ENCODE results near the gene FNIP2. TPM values are rescaled to one million over a fixed set of nuclear protein-coding genes. Genes with fewer than 3 reads are reported as not detected.

Gene FNIP2
- total and polyA plus RNA-seq, 10 of the 15 experiments (the other 5 are each of a cell fraction or from before 2014, with no cell fraction given), result 0.03 to 0.38 (median 0.15) TPM

DNA sequence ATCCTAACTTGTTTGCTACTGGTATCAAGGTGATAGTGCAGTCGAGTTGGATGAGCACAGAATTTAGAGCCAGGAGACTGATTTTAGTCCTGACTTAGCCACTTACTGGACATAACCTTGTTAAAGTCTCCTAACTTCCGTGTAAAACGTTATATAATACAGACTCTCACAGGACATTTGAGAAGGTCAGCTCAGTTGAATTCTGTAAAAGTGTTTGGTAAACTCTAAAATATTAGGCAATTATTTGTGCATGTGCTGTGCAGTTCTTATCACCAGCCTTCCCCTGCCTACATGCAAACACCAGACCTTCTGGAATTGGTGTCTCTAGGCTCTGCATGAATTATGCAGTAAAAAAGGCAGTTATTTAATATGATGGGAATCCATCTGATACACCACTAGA, 45.4 kb downstream of the FNIP2 start (continued):
- TF ChIP-seq RB1 (IDR thresholded peaks at IDR 0.05; ENCODE audit: borderline replicate concordance), result no peak
- TF ChIP-seq BMI1 (IDR thresholded peaks at IDR 0.05; ENCODE audit: borderline replicate concordance), result no peak
- TF ChIP-seq CREB1 (IDR thresholded peaks at IDR 0.05; ENCODE audit: low read depth), result no peak
- TF ChIP-seq, protein P1, sequence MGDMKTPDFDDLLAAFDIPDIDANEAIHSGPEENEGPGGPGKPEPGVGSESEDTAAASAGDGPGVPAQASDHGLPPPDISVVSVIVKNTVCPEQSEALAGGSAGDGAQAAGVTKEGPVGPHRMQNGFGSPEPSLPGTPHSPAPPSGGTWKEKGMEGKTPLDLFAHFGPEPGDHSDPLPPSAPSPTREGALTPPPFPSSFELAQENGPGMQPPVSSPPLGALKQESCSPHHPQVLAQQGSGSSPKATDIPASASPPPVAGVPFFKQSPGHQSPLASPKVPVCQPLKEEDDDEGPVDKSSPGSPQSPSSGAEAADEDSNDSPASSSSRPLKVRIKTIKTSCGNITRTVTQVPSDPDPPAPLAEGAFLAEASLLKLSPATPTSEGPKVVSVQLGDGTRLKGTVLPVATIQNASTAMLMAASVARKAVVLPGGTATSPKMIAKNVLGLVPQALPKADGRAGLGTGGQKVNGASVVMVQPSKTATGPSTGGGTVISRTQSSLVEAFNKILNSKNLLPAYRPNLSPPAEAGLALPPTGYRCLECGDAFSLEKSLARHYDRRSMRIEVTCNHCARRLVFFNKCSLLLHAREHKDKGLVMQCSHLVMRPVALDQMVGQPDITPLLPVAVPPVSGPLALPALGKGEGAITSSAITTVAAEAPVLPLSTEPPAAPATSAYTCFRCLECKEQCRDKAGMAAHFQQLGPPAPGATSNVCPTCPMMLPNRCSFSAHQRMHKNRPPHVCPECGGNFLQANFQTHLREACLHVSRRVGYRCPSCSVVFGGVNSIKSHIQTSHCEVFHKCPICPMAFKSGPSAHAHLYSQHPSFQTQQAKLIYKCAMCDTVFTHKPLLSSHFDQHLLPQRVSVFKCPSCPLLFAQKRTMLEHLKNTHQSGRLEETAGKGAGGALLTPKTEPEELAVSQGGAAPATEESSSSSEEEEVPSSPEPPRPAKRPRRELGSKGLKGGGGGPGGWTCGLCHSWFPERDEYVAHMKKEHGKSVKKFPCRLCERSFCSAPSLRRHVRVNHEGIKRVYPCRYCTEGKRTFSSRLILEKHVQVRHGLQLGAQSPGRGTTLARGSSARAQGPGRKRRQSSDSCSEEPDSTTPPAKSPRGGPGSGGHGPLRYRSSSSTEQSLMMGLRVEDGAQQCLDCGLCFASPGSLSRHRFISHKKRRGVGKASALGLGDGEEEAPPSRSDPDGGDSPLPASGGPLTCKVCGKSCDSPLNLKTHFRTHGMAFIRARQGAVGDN (IDR thresholded peaks at IDR 0.05), result no peak
- no peak for TF ChIP-seq RBBP5 (conservative IDR thresholded peaks at IDR 0.05)
- TF ChIP-seq BHLHE40 (IDR thresholded peaks at IDR 0.05; ENCODE audit: borderline replicate concordance in 1 of 2, low read depth in 2 of 2, low read length in 1 of 2), result no peak

DNA sequence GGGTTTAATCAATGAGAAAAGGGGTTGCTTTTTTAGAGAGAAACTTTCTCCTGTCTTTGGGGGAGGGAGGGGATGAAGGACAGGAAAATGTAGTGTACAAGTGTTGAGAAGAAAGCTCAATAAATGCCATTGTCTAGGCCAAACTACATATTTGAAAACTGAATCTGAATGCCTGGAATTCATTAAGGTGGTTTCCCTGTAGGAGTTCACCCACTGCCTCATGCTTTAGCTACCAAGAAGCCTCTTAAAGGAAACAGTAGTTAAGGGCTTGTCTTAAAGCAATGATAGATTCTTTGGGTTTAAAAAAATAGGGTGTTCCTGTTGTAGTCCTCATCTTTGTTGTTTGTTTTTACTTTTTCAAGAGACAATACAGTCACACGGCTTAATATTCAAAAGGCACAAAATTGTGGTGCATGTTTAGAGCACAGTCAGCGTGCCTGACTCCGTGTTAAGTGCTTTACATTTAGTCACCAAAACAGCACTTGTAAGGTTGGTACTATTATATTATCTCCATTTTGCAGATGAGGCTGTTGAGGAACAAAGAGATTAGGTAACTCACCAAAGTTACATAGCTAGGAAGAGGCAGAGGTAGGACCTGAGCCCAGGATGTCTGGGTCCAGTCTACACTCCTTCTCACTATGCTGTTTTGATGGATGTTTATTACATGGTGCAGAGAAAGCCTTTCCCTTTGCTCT, 46.0 kb downstream of the FNIP2 start:
- no peaks in the 10 kb centered on the region; the same call in 2 of the 3 replicates for H3K9me3 ChIP-seq (replicated peaks; ENCODE audit: control insufficient read depth, insufficient read depth, low read length)
- in situ Hi-C loops (cut with MboI) (no loop called here), intact Hi-C loops (cut with micrococcal nuclease; ENCODE audit: unreplicated experiment) (no loop called here)
- H3K4me3 ChIP-seq, result no peak overlapping the region
- H3K36me3 ChIP-seq (ENCODE audit: control insufficient read depth in 2 of 2, insufficient read depth in 2 of 2, low read length in 1 of 2), result no peaks in the 10 kb centered on the region
- DNase-seq (ENCODE audit: low read depth, low spot score) (no peak), ATAC-seq (no peak), FAIRE-seq (no peak)
- CTCF ChIA-PET, result interaction anchor here (0.8 to 2.3 kb wide), 5 partner anchors 9 to 45 kb away, joined by 3 to 10 read pairs (median 4); no protein-coding TSS in a partner anchor
- SMC1A ChIA-PET (ENCODE audit: uncharacterized antibody, unreplicated experiment), result interaction anchor here (0.6 to 2.2 kb wide), 9 partner anchors 10 to 217 kb away, joined by 3 to 21 read pairs (median 4); no protein-coding TSS in a partner anchor
- peaks cover 20% of the 10 kb centered on the region for H3K4me1 ChIP-seq (ENCODE audit: control insufficient read depth, insufficient read depth, low read length)
- H3K9ac ChIP-seq (ENCODE audit: control insufficient read depth, insufficient read depth, low read length), result no peak overlapping the region
- POLR2A ChIA-PET, result interaction anchor here (0.6 to 3.3 kb wide), 4 partner anchors 11 to 32 kb away, joined by 3 to 12 read pairs (median 4); no protein-coding TSS in a partner anchor
- peaks cover 7% of the 10 kb centered on the region for H3K79me2 ChIP-seq (ENCODE audit: control insufficient read depth, insufficient read depth, low read length)
- no peak overlapping the region for H3K27ac ChIP-seq (ENCODE audit: control insufficient read depth, insufficient read depth)
- no peaks in the 10 kb centered on the region for H4K20me1 ChIP-seq (ENCODE audit: control insufficient read depth, insufficient read depth)
- 82% methylated on average over 3 of the region's 3 CpGs for WGBS (ENCODE audit: insufficient coverage, insufficient replicate concordance, low lambda C conversion rate, missing lambda C conversion rate)
- RAD21 ChIA-PET (ENCODE audit: unreplicated experiment), result interaction anchor here (1.3 to 1.6 kb wide), 2 partner anchors 11 to 28 kb away, joined by 5 read pairs; no protein-coding TSS in a partner anchor
- H3K4me2 ChIP-seq (ENCODE audit: control insufficient read depth, insufficient read depth), result no peak overlapping the region
- BruUV-seq (replicated peaks), result no TSS peak
- H3K27me3 ChIP-seq (replicated peaks in 1 of 2; ENCODE audit: control insufficient read depth in 2 of 2, insufficient read depth in 2 of 2, low read length in 1 of 2), result no peaks in the 10 kb centered on the region
- no peak overlapping the region for H2AFZ ChIP-seq (ENCODE audit: control insufficient read depth, low read depth, low read length)
- TF ChIP-seq CREB1 (IDR thresholded peaks at IDR 0.05; ENCODE audit: low read depth), result no peak
- TF ChIP-seq, protein P2, sequence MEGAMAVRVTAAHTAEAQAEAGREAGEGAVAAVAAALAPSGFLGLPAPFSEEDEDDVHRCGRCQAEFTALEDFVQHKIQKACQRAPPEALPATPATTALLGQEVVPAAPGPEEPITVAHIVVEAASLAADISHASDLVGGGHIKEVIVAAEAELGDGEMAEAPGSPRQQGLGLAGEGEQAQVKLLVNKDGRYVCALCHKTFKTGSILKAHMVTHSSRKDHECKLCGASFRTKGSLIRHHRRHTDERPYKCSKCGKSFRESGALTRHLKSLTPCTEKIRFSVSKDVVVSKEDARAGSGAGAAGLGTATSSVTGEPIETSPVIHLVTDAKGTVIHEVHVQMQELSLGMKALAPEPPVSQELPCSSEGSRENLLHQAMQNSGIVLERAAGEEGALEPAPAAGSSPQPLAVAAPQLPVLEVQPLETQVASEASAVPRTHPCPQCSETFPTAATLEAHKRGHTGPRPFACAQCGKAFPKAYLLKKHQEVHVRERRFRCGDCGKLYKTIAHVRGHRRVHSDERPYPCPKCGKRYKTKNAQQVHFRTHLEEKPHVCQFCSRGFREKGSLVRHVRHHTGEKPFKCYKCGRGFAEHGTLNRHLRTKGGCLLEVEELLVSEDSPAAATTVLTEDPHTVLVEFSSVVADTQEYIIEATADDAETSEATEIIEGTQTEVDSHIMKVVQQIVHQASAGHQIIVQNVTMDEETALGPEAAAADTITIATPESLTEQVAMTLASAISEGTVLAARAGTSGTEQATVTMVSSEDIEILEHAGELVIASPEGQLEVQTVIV (IDR thresholded peaks at IDR 0.05; ENCODE audit: borderline replicate concordance, partially characterized antibody), result no peak
- no peak for TF ChIP-seq NRF1 (conservative IDR thresholded peaks at IDR 0.05; ENCODE audit: low read depth, low read length)
- TF ChIP-seq CREM (IDR thresholded peaks at IDR 0.05; ENCODE audit: low read depth), result no peak
- no peak for TF ChIP-seq ATF7 (IDR thresholded peaks at IDR 0.05; ENCODE audit: low read depth)
- no peak for TF ChIP-seq IKZF2 (IDR thresholded peaks at IDR 0.05)
- no peak for TF ChIP-seq NR2F1 (conservative IDR thresholded peaks at IDR 0.05)
- no peak for TF ChIP-seq EED (IDR thresholded peaks at IDR 0.05; ENCODE audit: low read depth)
- TF ChIP-seq KAT2A (conservative IDR thresholded peaks at IDR 0.05; ENCODE audit: control insufficient read depth, low read depth, low read length), result no peak

All from GM12878 (cell line).